ENCODE results near the gene CRYGS.

DNA sequence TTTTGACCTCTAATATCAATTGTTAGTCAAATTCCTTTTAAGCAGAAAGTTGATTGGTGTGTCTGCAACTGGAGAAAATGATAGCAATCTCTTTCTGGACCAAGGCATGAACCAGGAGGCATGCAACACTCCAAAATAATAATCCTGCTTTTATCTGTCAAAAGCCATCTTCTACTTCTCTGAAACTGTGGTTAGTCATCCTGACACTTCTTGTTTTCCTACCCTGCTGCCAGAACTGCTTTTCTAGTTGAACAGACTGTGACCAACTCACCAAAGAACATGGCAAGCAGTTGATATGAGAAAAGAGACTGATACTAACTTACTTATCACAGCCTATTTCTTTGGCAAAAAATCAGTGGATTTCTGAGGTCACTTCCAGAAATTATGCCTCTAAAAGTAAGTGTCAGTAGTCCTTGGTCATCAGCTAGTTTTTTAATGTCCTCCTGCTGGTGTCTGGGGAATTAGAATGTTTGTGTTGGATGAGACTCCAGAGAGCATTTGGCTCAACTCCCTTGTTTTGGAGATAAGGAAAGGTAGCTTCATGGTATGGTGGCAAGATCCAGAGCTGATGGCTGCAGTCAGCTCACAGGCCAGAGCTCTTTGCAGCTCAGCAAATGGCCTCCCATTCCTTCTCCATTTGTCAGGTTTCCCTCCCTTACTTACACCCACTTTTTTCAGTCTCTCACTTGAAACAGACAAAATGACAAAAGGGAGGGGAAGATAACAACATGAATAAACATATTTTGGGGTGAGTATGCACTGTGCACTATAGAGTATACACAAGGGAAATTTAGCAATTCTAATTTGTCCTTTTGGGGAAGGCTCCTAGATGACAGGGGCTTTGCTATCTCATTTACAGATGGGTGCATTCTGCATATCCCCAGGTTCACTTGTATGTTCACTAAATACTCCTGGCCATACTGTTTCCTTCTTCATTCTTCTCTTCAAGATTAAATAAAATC is 7.0 kb downstream of the CRYGS start:
- TF ChIP-seq, protein P1, sequence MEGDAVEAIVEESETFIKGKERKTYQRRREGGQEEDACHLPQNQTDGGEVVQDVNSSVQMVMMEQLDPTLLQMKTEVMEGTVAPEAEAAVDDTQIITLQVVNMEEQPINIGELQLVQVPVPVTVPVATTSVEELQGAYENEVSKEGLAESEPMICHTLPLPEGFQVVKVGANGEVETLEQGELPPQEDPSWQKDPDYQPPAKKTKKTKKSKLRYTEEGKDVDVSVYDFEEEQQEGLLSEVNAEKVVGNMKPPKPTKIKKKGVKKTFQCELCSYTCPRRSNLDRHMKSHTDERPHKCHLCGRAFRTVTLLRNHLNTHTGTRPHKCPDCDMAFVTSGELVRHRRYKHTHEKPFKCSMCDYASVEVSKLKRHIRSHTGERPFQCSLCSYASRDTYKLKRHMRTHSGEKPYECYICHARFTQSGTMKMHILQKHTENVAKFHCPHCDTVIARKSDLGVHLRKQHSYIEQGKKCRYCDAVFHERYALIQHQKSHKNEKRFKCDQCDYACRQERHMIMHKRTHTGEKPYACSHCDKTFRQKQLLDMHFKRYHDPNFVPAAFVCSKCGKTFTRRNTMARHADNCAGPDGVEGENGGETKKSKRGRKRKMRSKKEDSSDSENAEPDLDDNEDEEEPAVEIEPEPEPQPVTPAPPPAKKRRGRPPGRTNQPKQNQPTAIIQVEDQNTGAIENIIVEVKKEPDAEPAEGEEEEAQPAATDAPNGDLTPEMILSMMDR (IDR thresholded peaks at IDR 0.05 in 8 of 11, conservative IDR thresholded peaks at IDR 0.05 in 3 of 11), result no peak
- no peak for TF ChIP-seq POLR2A (IDR thresholded peaks at IDR 0.05)

Data from spleen (tissue), 7 donors.